Astrocyte of the spinal cord (primary cell): ENCODE measurements around the gene KCNK2.

ENCODE experiments used
- DNase-seq: peaks from one replicate; pipeline ENCODE4 v3.0.0; 2011; ENCODE audit warnings: low read depth, low spot score
- H3K4me3 ChIP-seq: 2 replicates; pipeline ENCODE4 v1.5.1; 2011; ENCODE audit warnings: low read depth, mild to moderate bottlenecking, low read length, moderate library complexity
- CTCF ChIP-seq: IDR thresholded peaks from 2 replicates; pipeline ENCODE4 v1.5.1; 2012; ENCODE audit warnings: low read depth, mild to moderate bottlenecking, low read length, inconsistent platforms
- in situ Hi-C: cut with HindIII; loops from 2 replicates; pipeline ENCODE4 v1.10.0; 2017; ENCODE audit warnings: low sequenced_read_pairs

The KCNK2 gene

GRCh38 chr1:215264649-215265048 lies 182.1 kb downstream of the KCNK2 start:
- no peak overlapping the region for H3K4me3 ChIP-seq
- DNase-seq = no peak
- in situ Hi-C loops = no loop called here
- TF ChIP-seq CTCF = no peak

GRCh38 chr1:215267495-215267894 lies 185.0 kb downstream of the KCNK2 start:
- H3K4me3 ChIP-seq = no peak overlapping the region
- in situ Hi-C loops = no loop called here
- TF ChIP-seq CTCF = no peak
- DNase-seq = no peak

GRCh38 chr1:215269955-215270354 lies 187.4 kb downstream of the KCNK2 start:
- DNase-seq = no peak
- TF ChIP-seq CTCF = peak; percentile 5
- H3K4me3 ChIP-seq = no peak overlapping the region
- in situ Hi-C loops = no loop called here

GRCh38 chr1:215273838-215274516 lies 191.4 kb downstream of the KCNK2 start:
- in situ Hi-C loops = no loop called here
- no peak for TF ChIP-seq CTCF
- DNase-seq = peak; percentile 85
- H3K4me3 ChIP-seq = no peak overlapping the region

- DNase-seq = no peak
- H3K4me3 ChIP-seq = no peak overlapping the region
- TF ChIP-seq CTCF = no peak
- in situ Hi-C loops = no loop called here
Measured at GRCh38 chr1:215276582-215276981, 194.0 kb downstream of the KCNK2 start.

- in situ Hi-C loops = no loop called here
- DNase-seq = peak; percentile 38
- TF ChIP-seq CTCF = no peak
- H3K4me3 ChIP-seq = no peak overlapping the region
Measured at GRCh38 chr1:215277532-215277931, 195.0 kb downstream of the KCNK2 start.
